Keratinocyte (primary cell): ENCODE results near the gene SERPINB1. TPM values are rescaled to one million over a fixed set of nuclear protein-coding genes. Genes with fewer than 3 reads are reported as not detected.

ENCODE experiments used
- DNase-seq: peaks from one replicate; pipeline ENCODE4 v3.0.0-alpha.2; 2011; ENCODE audit warnings: low read depth, missing footprints, low spot score
- FAIRE-seq: peaks from 2 replicates; lab custom pipeline; 2011; peaks lifted over from hg19 to GRCh38; lab: Jason Lieb, UNC
- H2AFZ ChIP-seq: 2 replicates; pipeline ENCODE4 v1.6.0; 2012; ENCODE audit warnings: low read length, control low read depth, inconsistent platforms; ENCODE audit not compliant: control insufficient read depth
- H3K27ac ChIP-seq: 2 replicates; pipeline ENCODE4 v1.5.1; 2011; ENCODE audit warnings: low read length; ENCODE audit not compliant: control insufficient read depth, insufficient read depth
- H3K27me3 ChIP-seq: 3 replicates; pipeline ENCODE4 v1.6.0; 2011; ENCODE audit warnings: low read length; ENCODE audit not compliant: control insufficient read depth, insufficient read depth; ENCODE audit errors: extremely low read depth
- H3K36me3 ChIP-seq, 2 experiments: 2 replicates in 1 of 2; 3 replicates in 1 of 2; pipeline ENCODE4 v1.5.1; 2011; ENCODE audit warnings: low read length in 2 of 2, mild to moderate bottlenecking in 1 of 2; ENCODE audit not compliant: control insufficient read depth in 2 of 2, insufficient read depth in 2 of 2; ENCODE audit errors: extremely low read depth in 1 of 2
- H3K4me1 ChIP-seq: 3 replicates; pipeline ENCODE4 v1.5.1; 2011; ENCODE audit warnings: low read length; ENCODE audit not compliant: control insufficient read depth, insufficient read depth; ENCODE audit errors: extremely low read depth
- H3K4me2 ChIP-seq: 3 replicates; pipeline ENCODE4 v1.6.0; 2011; ENCODE audit warnings: low read depth, low read length; ENCODE audit not compliant: control insufficient read depth, insufficient read depth; ENCODE audit errors: extremely low read depth
- H3K4me3 ChIP-seq, 3 experiments: fragments of 200-600 bp in 1 of 3; sonication (generic) in 1 of 3; 2 replicates in 2 of 3; 3 replicates in 1 of 3; pipeline ENCODE4 v1.5.1; 2011 to 2016; ENCODE audit warnings: low read length in 3 of 3, mild to moderate bottlenecking in 3 of 3, control low read depth in 2 of 3, inconsistent platforms in 1 of 3, low read depth in 1 of 3, mixed read lengths in 1 of 3, mixed run types in 1 of 3, moderate library complexity in 1 of 3; ENCODE audit not compliant: control insufficient read depth in 2 of 3, insufficient read depth in 2 of 3; ENCODE audit errors: extremely low read depth in 1 of 3
- H3K79me2 ChIP-seq: 2 replicates; pipeline ENCODE4 v1.6.0; 2012; ENCODE audit warnings: low read length; ENCODE audit not compliant: control insufficient read depth, insufficient read depth
- H3K9ac ChIP-seq: 3 replicates; pipeline ENCODE4 v1.6.0; 2011; ENCODE audit warnings: low read length; ENCODE audit not compliant: control insufficient read depth, insufficient read depth; ENCODE audit errors: extremely low read depth
- H3K9me1 ChIP-seq: 3 replicates; pipeline ENCODE4 v1.6.0; 2011; ENCODE audit warnings: low read length; ENCODE audit not compliant: control insufficient read depth, insufficient read depth; ENCODE audit errors: extremely low read depth
- H3K9me3 ChIP-seq: 2 replicates; pipeline ENCODE4 v1.5.1; 2012; ENCODE audit warnings: low read depth, low read length; ENCODE audit not compliant: control insufficient read depth
- H4K20me1 ChIP-seq: 3 replicates; pipeline ENCODE4 v1.6.0; 2011; ENCODE audit warnings: low read length; ENCODE audit not compliant: control insufficient read depth, insufficient read depth; ENCODE audit errors: extremely low read depth
- CTCF ChIP-seq, 3 experiments: IDR thresholded peaks in 1 of 3; conservative IDR thresholded peaks in 1 of 3; optimal IDR thresholded peaks in 1 of 3; 2 replicates in 2 of 3; 3 replicates in 1 of 3; pipeline versions ENCODE3 to v1.5.1; 2011; ENCODE audit warnings: low read length in 3 of 3, mild to moderate bottlenecking in 3 of 3, moderate library complexity in 2 of 3, control low read depth in 1 of 3, inconsistent platforms in 1 of 3; ENCODE audit not compliant: insufficient read depth in 2 of 3; ENCODE audit errors: extremely low read depth in 1 of 3
- EZH2 ChIP-seq: IDR thresholded peaks from one replicate; pipeline ENCODE4 v1.6.1; 2012; ENCODE audit warnings: inconsistent platforms, mild to moderate bottlenecking, low read length, moderate library complexity
- dilution Hi-C: fragments of 300-500 bp; cut with MboI; formaldehyde crosslinking; loops from one replicate; pipeline ENCODE4 v1.7.0; 2020; ENCODE audit warnings: low sequenced_read_pairs; ENCODE audit not compliant: extremely low pct_ligation_motif_present
- polyA plus RNA-seq, 5 experiments: library from polyadenylated mRNA; depleted of rRNA in 3 of 5; stranded (reverse) in 3 of 5; stranded (forward) in 1 of 5; unstranded in 1 of 5; fragments of >200 nt; gene quantifications; 1 replicate in 1 of 5; 2 replicates in 3 of 5; 3 replicates in 1 of 5; pipeline versions ENCODE4 v1.2.1 to v1.2.3, GENCODE V29; 2011 to 2012; ENCODE audit warnings: missing spikeins in 2 of 5, low read depth in 1 of 5, low replicate concordance in 1 of 5

Gene SERPINB1
- polyA plus RNA-seq, 1 donor (not counting 4 experiments of a cell fraction or from before 2014, with no cell fraction given), result 71.9 TPM

GRCh38 chr6:2798586-2799134 lies 43.0 kb downstream of the SERPINB1 start:
- Histone ChIP-seq H3K4me2 (no peak overlapping the region), H3K79me2 (no peaks in the 10 kb centered on the region), H3K9me1 (no peaks in the 10 kb centered on the region), H3K9me3 (no peaks in the 10 kb centered on the region), H3K27me3 (no peaks in the 10 kb centered on the region), H3K36me3 (no peaks in the 10 kb centered on the region), H3K27ac (no peak overlapping the region), H3K9ac (no peak overlapping the region), H3K4me3 (no peak overlapping the region), H3K4me1 (peaks cover 12% of the 10 kb centered on the region), H2AFZ (no peak overlapping the region), H4K20me1 (no peaks in the 10 kb centered on the region)
- FAIRE-seq, result no peak
- dilution Hi-C loops, result no loop called here
- no peak for DNase-seq
- no peak for TF ChIP-seq CTCF (optimal IDR thresholded peaks at IDR 0.05 in 1 of 3, IDR thresholded peaks at IDR 0.05 in 1 of 3, conservative IDR thresholded peaks at IDR 0.05 in 1 of 3; ENCODE audit: extremely low read depth in 1 of 3, insufficient read depth in 2 of 3, low read length in 3 of 3)
- TF ChIP-seq EZH2, result no peak

GRCh38 chr6:2797564-2798031 lies 44.1 kb downstream of the SERPINB1 start:
- Histone ChIP-seq H3K4me1 (peaks cover 22% of the 10 kb centered on the region), H3K36me3 (no peaks in the 10 kb centered on the region), H3K9me3 (no peaks in the 10 kb centered on the region), H3K9ac (no peak overlapping the region), H2AFZ (no peak overlapping the region), H3K27ac (no peak overlapping the region), H3K27me3 (no peaks in the 10 kb centered on the region), H3K4me2 (no peak overlapping the region), H3K9me1 (no peaks in the 10 kb centered on the region), H3K4me3 (no peak overlapping the region), H4K20me1 (no peaks in the 10 kb centered on the region), H3K79me2 (no peaks in the 10 kb centered on the region)
- no peak for DNase-seq
- FAIRE-seq, result no peak
- dilution Hi-C loops, result no loop called here
- TF ChIP-seq CTCF (optimal IDR thresholded peaks at IDR 0.05 in 1 of 3, IDR thresholded peaks at IDR 0.05 in 1 of 3, conservative IDR thresholded peaks at IDR 0.05 in 1 of 3; ENCODE audit: extremely low read depth in 1 of 3, insufficient read depth in 2 of 3, low read length in 3 of 3) (no peak), EZH2 (no peak)
